IPS-NIHi11 (cell line): ENCODE results near the gene CHRNA7.

Experiments used
- DNase-seq: peaks from one replicate; pipeline ENCODE4 v3.0.0; 2012; ENCODE audit warnings: mixed read lengths, low spot score

Gene CHRNA7

DNA sequence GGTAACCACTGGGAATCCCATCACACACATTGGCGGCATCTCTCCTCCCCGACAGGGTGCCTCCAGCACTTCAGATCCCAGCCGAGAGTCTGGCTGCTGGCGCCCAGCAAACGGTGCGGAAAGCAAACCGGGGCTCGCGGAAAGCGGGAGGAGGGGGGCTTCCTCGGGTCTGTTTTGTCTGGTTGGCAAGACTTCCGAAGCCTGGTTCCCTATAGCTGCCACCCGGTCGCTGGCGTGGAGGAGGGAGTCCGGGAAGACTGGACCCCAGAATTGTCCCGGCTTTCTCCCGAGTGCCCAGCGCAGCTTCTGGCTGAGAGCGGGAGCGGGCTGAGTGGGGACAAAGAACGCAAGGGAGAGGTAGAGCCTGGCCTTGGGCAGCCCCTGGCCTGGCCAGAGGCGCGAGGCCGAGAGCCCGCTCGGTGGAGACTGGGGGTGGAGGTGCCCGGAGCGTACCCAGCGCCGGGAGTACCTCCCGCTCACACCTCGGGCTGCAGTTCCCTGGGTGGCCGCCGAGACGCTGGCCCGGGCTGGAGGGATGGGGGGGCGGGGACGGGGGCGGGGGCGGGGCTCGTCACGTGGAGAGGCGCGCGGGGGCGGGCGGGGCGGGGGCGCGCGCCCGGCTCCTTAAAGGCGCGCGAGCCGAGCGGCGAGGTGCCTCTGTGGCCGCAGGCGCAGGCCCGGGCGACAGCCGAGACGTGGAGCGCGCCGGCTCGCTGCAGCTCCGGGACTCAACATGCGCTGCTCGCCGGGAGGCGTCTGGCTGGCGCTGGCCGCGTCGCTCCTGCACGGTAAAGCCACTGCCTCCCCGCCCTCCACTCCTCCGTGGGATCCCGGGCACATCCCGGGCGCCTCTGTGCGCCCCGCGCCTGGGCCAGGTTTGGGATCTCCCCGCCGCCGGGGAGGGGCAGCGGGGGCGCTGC, at the start of gene CHRNA7:
Gene CHRNA7, plus strand, starts transcription at position 654 of the 920 bp plus-strand sequence. Its CDS starts 80 bp downstream, at position 734.
- DNase-seq = peak; percentile 85

DNA sequence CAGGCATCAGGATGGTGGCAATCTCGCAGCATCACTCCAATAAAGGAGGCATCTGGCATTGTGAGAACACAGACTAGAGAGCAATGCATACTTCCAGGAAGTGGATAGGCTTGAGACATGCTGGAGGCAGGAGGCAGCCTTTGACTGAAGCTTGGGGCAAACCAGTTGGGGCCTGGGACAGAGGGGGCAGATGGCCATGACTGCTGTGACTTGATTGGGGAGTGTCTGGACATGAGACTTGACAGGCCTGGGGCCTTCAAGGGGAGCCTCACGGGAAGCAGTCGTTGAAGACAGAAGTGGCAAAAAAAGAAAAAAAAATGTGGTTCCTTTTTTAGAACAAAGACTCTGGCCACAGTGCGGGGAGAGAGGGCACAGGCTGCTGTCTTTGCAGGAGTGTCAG, 44.7 kb upstream of the CHRNA7 start:
- no peak for DNase-seq

- DNase-seq = no peak
These were observed 37.3 kb upstream of the CHRNA7 start for GRCh38 chr15:31993062-31993461.

- no peak for DNase-seq
These were observed 32.6 kb upstream of the CHRNA7 start for GRCh38 chr15:31997711-31998110.

DNA sequence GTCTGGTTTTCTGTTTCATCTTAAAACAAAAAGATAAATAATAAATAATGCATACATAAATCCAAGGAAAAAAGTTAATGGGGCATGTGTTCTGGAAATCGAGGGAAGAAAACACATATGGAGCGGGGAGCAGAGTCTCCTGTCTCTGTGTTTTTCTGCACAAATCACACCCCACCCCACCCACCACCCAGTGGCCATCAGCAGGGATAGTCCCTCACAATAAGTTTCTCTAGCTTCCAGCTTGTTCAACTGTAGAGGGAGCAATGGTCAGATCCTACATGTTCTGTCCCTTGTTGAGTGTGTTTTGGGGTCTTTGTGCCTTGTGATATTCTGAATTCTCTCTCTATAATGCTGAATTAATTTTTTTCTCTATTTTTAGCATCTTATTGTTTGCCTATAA, 26.8 kb upstream of the CHRNA7 start:
- no peak for DNase-seq

- no peak for DNase-seq
These were observed 26.1 kb upstream of the CHRNA7 start for GRCh38 chr15:32004249-32004648.

DNA sequence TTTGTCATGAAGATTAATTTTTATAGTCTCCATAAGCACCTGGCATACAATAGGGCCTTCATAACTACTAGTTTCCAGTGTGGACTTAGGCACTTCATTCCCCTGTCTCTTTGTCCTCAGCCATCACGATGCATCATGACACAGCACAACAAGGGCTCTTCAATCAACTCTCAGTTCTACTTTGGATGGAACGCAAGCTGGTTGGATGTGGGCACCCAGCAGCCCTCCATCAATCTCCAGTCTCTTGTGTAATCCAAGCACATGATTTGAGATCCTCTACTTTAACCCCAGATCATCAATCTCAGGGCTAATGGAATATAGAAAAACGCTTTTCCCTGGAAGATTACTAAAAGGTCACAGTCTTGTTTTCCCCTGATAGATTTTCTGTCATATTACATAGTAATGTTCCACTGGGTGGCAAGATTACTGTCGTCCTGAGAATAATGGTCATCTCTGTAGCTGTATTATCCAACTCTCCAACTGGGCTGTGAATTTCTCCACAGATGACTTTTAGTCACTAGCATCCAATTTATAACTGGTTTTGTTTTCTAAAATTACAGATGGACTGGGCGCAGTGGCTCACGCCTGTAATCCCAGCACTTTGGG, 22.9 kb upstream of the CHRNA7 start:
- no peak for DNase-seq

- no peak for DNase-seq
These were observed 15.4 kb upstream of the CHRNA7 start for GRCh38 chr15:32014953-32015352.

GRCh38 chr15:32020156-32020555, 10.2 kb upstream of the CHRNA7 start:
- no peak for DNase-seq

GRCh38 chr15:32028921-32029320, 1.4 kb upstream of the CHRNA7 start:
- DNase-seq = peak; percentile 51

- DNase-seq = peak; percentile 42
These were observed 880 bp upstream of the CHRNA7 start for GRCh38 chr15:32029409-32029861.

- DNase-seq = peak; percentile 17
These were observed 480 bp downstream of the CHRNA7 start for GRCh38 chr15:32030795-32031194.

DNA sequence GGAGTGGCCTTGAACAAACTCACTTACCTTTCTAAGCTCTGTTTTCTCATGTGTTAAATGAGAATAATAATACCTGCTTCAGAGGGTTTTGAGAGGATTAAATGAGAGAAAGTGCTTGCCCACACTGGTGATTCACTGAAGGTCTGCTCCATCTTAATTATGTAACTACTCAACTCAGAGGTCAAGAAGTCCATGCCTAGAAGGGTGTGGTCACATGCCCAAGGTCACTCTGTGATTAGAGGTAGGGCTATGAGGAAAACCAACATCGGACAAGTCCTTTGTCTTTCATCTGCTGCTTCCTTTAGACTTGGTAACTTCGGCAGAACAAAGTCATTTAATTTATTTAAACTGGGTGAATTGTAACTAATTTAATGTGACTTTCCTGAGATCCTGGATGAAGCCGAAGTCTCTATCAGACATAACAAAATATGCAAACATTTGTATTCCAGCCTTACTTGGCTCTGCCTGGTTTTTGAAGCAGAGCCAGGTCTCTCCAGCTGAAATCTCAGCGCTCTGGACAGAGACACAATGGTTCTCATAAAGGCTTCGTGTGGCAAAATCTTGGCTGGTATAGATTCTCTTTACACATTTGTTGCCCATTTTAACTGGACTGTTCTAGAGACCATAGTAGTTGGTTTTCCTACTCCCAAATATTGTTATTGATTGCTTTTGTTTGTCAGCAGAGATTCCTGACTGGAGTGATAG, 3.0 kb downstream of the CHRNA7 start:
- no peak for DNase-seq

- DNase-seq = no peak
These were observed 3.8 kb downstream of the CHRNA7 start for GRCh38 chr15:32034106-32034505.

DNA sequence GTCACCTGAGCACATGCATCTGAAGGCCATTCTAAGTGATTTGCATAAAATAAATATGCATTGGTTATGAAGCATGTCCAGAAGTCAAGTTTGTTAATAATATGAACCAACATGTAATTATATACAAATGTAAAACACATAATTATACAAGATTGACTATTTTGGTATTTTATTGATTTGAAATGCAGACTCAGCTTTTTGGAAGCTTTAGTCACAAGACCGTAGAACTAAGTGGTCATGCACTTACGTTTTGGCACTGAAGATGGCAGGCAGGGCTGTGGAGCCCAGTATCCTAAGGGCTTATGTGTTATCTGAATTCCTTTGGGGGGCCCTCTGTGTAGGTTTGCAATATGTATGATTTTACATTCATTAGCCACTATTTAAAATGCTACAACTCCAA, 5.0 kb downstream of the CHRNA7 start:
- no peak for DNase-seq

DNA sequence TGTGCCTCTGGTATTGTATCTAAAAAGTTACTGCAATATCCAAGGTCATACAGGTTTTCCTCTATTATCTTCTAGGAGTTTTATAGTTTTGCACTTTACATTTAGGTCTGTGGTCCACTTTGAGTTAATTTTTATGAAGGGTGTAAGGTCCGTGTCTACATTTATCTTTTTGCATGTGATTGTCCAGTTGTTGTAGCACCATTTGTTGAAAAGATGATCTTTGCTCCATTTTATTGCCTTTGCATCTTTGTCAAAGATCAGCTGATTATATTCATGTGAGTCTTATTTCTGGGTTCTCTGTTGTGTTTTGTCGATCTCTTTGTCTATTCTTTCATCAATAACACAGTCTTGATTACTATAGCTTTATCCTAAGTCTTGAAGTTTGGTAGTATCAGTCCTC, 6.7 kb downstream of the CHRNA7 start:
- no peak for DNase-seq

DNA sequence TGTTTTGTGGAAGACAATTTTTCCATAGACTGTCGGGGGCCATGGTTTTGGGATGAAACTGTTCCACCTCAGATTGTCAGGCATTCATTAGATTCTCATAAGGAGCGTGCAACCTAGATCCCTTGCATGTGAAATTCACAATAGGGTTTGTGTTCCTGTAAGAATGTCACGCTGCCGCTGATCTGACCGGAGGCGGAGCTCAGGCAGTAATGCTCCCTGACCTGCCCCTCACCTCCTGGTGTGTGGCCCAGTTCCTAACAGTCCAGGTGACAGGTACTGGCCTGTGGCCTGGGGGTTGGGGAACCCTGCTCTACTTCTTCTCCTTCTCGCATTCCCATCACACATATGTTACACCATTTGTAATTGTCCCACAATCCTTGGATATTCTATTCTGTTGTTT, 11.0 kb downstream of the CHRNA7 start:
- no peak for DNase-seq

GRCh38 chr15:32042269-32042972, 12.1 kb downstream of the CHRNA7 start:
- DNase-seq = no peak

DNA sequence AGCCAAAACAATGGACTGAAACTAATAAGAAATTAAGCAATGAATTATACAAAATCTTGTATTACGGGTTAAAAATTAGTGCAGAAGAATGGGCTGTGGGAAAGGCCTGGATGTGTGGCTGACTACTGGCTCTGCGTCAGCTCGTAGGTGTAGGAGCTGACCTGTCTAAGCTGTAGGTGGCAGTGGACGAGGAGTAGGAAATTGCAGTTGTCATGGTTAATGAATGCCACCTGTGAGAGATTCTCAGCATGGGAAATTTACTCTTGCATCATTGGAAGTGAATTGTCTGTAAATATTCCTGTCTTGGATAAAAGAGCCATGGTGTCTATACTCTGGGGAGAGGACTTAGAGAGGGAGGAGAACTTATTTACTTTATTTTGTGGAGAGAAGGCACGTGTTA, 23.4 kb downstream of the CHRNA7 start:
- no peak for DNase-seq

GRCh38 chr15:32057876-32058425, 27.6 kb downstream of the CHRNA7 start:
- no peak for DNase-seq

- DNase-seq = no peak
These were observed 30.4 kb downstream of the CHRNA7 start for GRCh38 chr15:32060706-32061105.

- DNase-seq = no peak
These were observed 36.8 kb downstream of the CHRNA7 start for GRCh38 chr15:32067115-32067514.
